Loucy (cell line): ENCODE data around the gene FOXF1.

Experiments
- H2AFZ ChIP-seq: fragments of 200-600 bp; sonication (generic); 2 replicates; pipeline ENCODE4 v1.6.0; 2016; ENCODE audit warnings: antibody characterized with exemption, mild to moderate bottlenecking, low read length, moderate library complexity
- H3F3A ChIP-seq: fragments of 200-600 bp; 2 replicates; pipeline ENCODE4 v1.6.0; 2016; ENCODE audit warnings: antibody characterized with exemption, low read depth, mild to moderate bottlenecking
- H3K27me3 ChIP-seq: fragments of 200-600 bp; sonication (generic); 2 replicates; pipeline ENCODE4 v1.6.1; 2014; ENCODE audit warnings: low read length, mild to moderate bottlenecking; ENCODE audit not compliant: insufficient read depth, poor library complexity, severe bottlenecking
- H3K36me3 ChIP-seq: fragments of 200-600 bp; sonication (generic); 2 replicates; pipeline ENCODE4 v1.6.1; 2016; ENCODE audit warnings: low read length; ENCODE audit not compliant: insufficient read depth
- H3K4me1 ChIP-seq: fragments of 200-600 bp; sonication (generic); 2 replicates; pipeline ENCODE4 v1.5.1; 2014; ENCODE audit warnings: low read length, mild to moderate bottlenecking; ENCODE audit not compliant: insufficient read depth, poor library complexity, severe bottlenecking
- H3K4me2 ChIP-seq: fragments of 200-600 bp; sonication (generic); 2 replicates; pipeline ENCODE4 v1.6.0; 2014; ENCODE audit warnings: antibody characterized with exemption, low read length, low read depth, mild to moderate bottlenecking; ENCODE audit not compliant: poor library complexity, severe bottlenecking
- H3K4me3 ChIP-seq: fragments of 200-600 bp; sonication (generic); 2 replicates; pipeline ENCODE4 v1.5.1; 2014; ENCODE audit warnings: low read length, mild to moderate bottlenecking, mixed read lengths; ENCODE audit not compliant: poor library complexity, severe bottlenecking
- H3K79me2 ChIP-seq: fragments of 200-600 bp; sonication (generic); 2 replicates; pipeline ENCODE4 v1.6.1; 2014; ENCODE audit warnings: low read length; ENCODE audit not compliant: insufficient read depth
- H3K9ac ChIP-seq: fragments of 200-600 bp; sonication (generic); 2 replicates; pipeline ENCODE4 v1.6.0; 2014; ENCODE audit warnings: mild to moderate bottlenecking, low read depth, low read length, moderate library complexity; ENCODE audit not compliant: poor library complexity, severe bottlenecking
- H3K9me2 ChIP-seq: fragments of 200-600 bp; sonication (generic); replicated peaks from 2 replicates; pipeline ENCODE4 v1.6.1; 2016; ENCODE audit warnings: low read depth, low read length, mixed read lengths
- H3K9me3 ChIP-seq: fragments of 200-600 bp; sonication (generic); 2 replicates; pipeline ENCODE4 v1.6.1; 2014; ENCODE audit warnings: mild to moderate bottlenecking, antibody characterized with exemption, low read length, low read depth; ENCODE audit not compliant: insufficient read depth
- H4K20me1 ChIP-seq: fragments of 200-600 bp; sonication (generic); 2 replicates; pipeline ENCODE4 v1.6.0; 2014; ENCODE audit warnings: antibody characterized with exemption, low read length, mild to moderate bottlenecking; ENCODE audit not compliant: insufficient read depth, poor library complexity, severe bottlenecking
- EZH2phosphoT487 ChIP-seq: fragments of 200-600 bp; IDR thresholded peaks from 2 replicates; pipeline ENCODE4 v1.6.1; 2018; ENCODE audit warnings: antibody characterized with exemption, mild to moderate bottlenecking, moderate library complexity, borderline replicate concordance
- TF ChIP-seq, protein P1 (sequence below): fragments of 200-600 bp; sonication (generic); conservative IDR thresholded peaks from 2 replicates; pipeline ENCODE4 v1.5.1; 2014; ENCODE audit warnings: mild to moderate bottlenecking, antibody characterized with exemption, low read length

Gene FOXF1

DNA sequence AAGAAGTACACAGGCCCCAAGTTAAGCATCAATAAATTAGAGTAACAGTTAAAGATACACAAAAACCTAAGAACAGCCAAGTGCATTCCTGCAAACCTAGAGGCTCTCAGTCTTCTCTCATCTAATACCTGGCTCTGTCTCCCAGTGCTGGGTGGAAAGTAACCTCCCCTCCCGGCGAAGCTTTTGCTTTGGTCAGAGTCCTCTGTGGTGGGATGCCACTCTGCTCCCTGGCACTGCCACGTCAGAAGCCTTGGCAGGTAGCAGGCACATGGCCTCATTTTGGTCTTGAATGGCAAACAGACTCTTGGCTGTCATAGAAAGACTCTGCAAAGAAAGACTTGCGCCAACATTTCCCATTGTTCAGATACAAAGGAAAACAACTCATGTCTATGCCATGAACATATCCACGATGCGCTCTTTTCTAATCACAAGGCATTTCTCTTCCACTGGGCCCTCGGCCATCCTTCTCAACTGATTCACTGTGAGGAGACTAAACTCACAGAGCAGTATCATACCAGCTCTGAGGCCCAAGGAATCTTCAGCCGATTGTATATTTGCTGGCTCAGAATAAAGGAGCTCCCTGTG, 23.5 kb downstream of the FOXF1 start:
- H3K27me3 ChIP-seq = no peaks in the 10 kb centered on the region
- no peaks in the 10 kb centered on the region for H3K9me3 ChIP-seq
- TF ChIP-seq, protein P1, sequence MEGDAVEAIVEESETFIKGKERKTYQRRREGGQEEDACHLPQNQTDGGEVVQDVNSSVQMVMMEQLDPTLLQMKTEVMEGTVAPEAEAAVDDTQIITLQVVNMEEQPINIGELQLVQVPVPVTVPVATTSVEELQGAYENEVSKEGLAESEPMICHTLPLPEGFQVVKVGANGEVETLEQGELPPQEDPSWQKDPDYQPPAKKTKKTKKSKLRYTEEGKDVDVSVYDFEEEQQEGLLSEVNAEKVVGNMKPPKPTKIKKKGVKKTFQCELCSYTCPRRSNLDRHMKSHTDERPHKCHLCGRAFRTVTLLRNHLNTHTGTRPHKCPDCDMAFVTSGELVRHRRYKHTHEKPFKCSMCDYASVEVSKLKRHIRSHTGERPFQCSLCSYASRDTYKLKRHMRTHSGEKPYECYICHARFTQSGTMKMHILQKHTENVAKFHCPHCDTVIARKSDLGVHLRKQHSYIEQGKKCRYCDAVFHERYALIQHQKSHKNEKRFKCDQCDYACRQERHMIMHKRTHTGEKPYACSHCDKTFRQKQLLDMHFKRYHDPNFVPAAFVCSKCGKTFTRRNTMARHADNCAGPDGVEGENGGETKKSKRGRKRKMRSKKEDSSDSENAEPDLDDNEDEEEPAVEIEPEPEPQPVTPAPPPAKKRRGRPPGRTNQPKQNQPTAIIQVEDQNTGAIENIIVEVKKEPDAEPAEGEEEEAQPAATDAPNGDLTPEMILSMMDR = no peak
- no peak for TF ChIP-seq EZH2phosphoT487
- no peaks in the 10 kb centered on the region for H3F3A ChIP-seq
- H3K36me3 ChIP-seq = no peaks in the 10 kb centered on the region
- no peaks in the 10 kb centered on the region for H3K4me1 ChIP-seq
- no peak overlapping the region for H3K4me2 ChIP-seq
- H3K9ac ChIP-seq = no peak overlapping the region
- H3K4me3 ChIP-seq = no peak overlapping the region
- no peaks in the 10 kb centered on the region for H4K20me1 ChIP-seq
- no peaks in the 10 kb centered on the region for H3K9me2 ChIP-seq
- no peak overlapping the region for H2AFZ ChIP-seq
- no peaks in the 10 kb centered on the region for H3K79me2 ChIP-seq

DNA sequence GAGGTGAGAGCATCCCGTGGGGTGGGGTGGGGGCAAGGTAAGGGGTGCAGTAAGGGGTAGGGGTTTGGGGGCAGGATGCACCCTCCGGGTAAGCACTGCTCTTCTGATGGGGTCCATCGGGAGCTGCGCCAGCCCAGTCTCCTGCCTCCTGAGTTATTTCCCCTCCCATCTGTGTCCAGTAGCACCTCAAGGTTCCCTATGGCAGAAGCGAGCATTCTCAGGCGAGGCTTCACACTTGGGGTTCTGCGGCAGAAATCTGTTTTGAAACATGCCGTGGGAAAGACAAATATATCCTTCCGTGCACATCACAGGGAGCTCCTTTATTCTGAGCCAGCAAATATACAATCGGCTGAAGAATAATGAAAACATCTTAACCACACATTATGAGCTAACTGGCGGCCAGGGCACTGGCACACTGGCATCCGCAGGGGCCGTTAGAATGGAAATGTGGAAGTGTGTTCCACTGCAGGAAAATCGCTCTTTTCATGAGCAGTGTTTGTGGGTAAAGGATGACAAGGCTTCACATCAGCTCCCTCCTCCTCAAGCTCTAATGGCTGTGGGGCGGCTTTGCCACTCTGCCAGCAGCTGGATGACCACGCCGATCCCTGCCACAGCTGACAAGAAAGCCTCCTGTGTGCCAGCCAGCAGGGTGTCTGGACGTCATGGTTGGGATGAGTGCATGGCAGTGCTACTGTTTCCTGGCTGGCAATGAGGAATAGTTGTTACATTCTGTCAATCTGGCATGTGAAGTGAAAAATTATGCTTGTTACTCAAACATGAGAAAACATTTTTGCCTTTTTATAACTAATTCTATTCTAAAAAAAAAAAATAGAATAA, 24.7 kb downstream of the FOXF1 start:
- no peaks in the 10 kb centered on the region for H3K79me2 ChIP-seq
- H2AFZ ChIP-seq = no peak overlapping the region
- H3F3A ChIP-seq = no peaks in the 10 kb centered on the region
- H3K4me2 ChIP-seq = no peak overlapping the region
- no peaks in the 10 kb centered on the region for H4K20me1 ChIP-seq
- H3K4me1 ChIP-seq = no peaks in the 10 kb centered on the region
- H3K9me2 ChIP-seq = no peaks in the 10 kb centered on the region
- H3K9ac ChIP-seq = no peak overlapping the region
- no peak overlapping the region for H3K4me3 ChIP-seq
- H3K9me3 ChIP-seq = no peaks in the 10 kb centered on the region
- TF ChIP-seq EZH2phosphoT487 = no peak
- TF ChIP-seq, protein P1 = no peak
- H3K27me3 ChIP-seq = no peaks in the 10 kb centered on the region
- peaks cover 7% of the 10 kb centered on the region; the same call in 1 of the 2 replicates for H3K36me3 ChIP-seq

DNA sequence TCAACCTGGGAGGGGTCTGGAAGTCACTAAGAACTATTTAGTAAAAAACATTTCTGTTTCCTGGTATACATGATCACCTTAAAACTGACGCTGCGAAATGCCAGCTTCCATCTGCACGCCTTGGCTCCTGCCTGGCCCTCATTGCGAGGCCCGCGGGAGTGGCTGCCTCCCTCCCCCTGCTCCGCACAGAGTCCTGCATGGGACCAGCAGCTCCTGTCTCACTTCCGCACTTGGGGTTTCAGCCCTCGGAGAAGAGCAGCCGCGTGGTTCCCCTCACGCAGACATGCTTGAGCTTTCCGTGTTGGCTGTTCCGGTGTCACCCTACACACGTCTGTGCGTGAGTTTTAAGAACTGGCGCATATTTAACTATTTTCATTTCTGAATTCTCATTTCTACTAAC, 26.3 kb downstream of the FOXF1 start:
- no peak overlapping the region for H3K9ac ChIP-seq
- peaks cover 16% of the 10 kb centered on the region; the same call in 1 of the 2 replicates for H3K36me3 ChIP-seq
- H3K9me2 ChIP-seq = no peaks in the 10 kb centered on the region
- H3F3A ChIP-seq = no peaks in the 10 kb centered on the region
- TF ChIP-seq EZH2phosphoT487 = no peak
- TF ChIP-seq, protein P1 = no peak
- no peaks in the 10 kb centered on the region for H3K79me2 ChIP-seq
- H3K4me2 ChIP-seq = no peak overlapping the region
- H4K20me1 ChIP-seq = no peaks in the 10 kb centered on the region
- no peaks in the 10 kb centered on the region for H3K4me1 ChIP-seq
- H3K4me3 ChIP-seq = no peak overlapping the region
- no peaks in the 10 kb centered on the region for H3K9me3 ChIP-seq
- no peaks in the 10 kb centered on the region for H3K27me3 ChIP-seq
- H2AFZ ChIP-seq = no peak overlapping the region
